ENCODE data around the gene FMNL2.

FMNL2 gene

DNA sequence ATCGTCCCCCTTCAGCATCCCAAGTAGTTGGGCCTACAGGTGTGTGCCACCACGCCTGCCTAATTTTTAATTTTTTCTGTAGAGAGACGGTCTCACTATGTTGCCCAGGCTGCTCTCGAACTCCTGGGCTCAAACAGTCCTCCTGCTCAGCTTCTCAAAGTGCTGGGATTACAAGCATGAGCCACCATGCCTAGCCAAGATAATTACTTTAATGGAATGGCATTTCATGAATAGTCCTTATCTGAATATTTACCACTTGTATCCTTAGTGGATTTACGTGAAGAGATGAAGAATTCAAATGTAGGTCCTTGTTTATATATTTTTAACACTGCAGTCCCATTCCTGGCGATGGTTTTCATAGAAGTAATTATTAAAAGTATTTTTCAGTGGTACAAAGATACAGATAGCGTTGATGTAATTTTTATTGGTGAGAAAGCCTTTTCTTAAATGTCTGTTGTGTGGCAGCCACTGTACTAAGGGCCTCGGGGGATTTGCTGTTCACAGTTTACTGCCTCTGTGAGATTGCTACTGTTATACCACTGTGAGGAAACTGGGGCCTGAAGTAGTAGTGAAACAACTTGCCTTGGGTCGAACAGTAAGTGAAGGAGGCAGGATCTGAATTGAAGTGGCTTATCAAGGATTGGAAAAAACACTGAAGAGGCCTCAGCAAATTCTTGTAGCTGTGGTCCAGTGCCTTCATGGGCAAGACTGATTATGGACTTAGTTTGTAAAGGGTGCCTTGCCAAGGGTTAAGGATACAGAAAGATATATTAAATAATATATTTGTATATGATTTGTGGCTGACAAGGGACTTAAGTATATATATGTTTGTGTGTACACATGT, 231.1 kb downstream of the FMNL2 start:
- DNase-seq (ENCODE audit: low spot score) = no peak
- TF ChIP-seq CTCF (conservative IDR thresholded peaks at IDR 0.05; ENCODE audit: low read depth) = no peak
- CTCF ChIA-PET = interaction anchor here (0.6 kb wide), 1 partner anchor 144 kb away, joined by 3 read pairs; no protein-coding TSS in a partner anchor
- POLR2A ChIA-PET (ENCODE audit: low non-redundant PET) = no interaction called here
- H3K27ac ChIP-seq = no peak overlapping the region

DNA sequence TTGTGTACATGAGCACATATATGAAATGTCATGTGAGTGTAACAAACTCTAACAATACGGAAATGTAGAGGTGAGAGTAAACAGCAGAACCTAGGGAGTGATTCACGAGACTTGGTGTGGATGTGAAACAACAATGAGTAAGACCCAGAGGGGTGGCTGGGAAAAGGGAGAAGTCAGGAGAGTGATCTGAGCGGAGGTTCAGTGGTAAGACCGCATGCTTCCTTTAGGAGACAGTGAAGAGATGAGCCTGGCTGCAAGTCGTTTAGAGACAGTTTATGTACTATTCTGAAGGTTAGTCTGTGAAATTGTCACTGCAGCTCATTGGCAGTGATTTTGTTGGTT, 231.7 kb downstream of the FMNL2 start:
- no peak for DNase-seq (ENCODE audit: low spot score)
- no peak for TF ChIP-seq CTCF (conservative IDR thresholded peaks at IDR 0.05; ENCODE audit: low read depth)
- POLR2A ChIA-PET (ENCODE audit: low non-redundant PET) = no interaction called here
- CTCF ChIA-PET = interaction anchor here (0.6 kb wide), 1 partner anchor 144 kb away, joined by 3 read pairs; no protein-coding TSS in a partner anchor
- no peak overlapping the region for H3K27ac ChIP-seq

DNA sequence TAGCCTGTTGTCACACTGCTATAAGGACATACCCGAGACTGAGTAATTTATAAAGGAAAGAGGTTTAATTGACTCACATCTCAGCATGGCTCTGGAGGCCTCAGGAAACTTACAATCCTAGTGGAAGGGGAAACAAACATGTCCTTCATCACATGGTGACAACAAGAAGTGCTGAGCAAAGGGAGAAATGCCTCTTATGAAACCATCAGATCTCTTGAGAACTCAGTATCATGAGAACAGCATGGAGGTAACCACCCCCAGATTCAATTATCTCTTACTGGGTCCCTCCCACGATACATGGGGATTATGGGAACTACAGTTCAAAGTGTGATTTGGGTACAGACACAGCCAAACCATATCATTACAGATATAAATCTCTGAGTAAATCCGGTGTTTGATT, 233.6 kb downstream of the FMNL2 start:
- CTCF ChIA-PET = interaction anchor here (0.6 kb wide), 2 partner anchors 214 to 393 kb away, joined by 3 to 5 read pairs; no protein-coding TSS in a partner anchor
- POLR2A ChIA-PET (ENCODE audit: low non-redundant PET) = no interaction called here
- DNase-seq (ENCODE audit: low spot score) = no peak
- no peak for TF ChIP-seq CTCF (conservative IDR thresholded peaks at IDR 0.05; ENCODE audit: low read depth)
- no peak overlapping the region for H3K27ac ChIP-seq

DNA sequence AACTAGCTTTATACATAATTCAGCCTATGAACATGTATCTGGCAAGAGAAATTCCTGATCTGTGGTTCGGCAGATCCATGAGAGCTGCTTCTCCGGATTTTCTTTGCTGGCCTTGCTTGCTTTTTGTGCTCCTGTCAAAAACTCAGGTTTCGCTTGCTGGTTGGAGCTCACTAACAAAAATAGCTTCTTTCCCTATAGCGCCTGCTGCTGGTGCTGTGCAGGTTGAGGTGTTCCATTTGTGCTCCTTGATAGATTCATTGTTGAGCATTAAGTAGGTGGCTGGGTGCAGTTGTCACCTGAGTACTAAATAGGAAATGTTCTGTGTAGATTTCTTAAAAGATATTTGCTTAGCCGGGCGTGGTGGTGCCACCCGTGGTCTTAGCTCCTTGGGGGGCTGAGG, 234.2 kb downstream of the FMNL2 start:
- TF ChIP-seq CTCF (conservative IDR thresholded peaks at IDR 0.05; ENCODE audit: low read depth) = no peak
- no peak for DNase-seq (ENCODE audit: low spot score)
- no peak overlapping the region for H3K27ac ChIP-seq
- ChIA-PET CTCF (interaction anchor here (0.6 kb wide), 2 partner anchors 18 to 393 kb away, joined by 3 to 5 read pairs; no protein-coding TSS in a partner anchor), POLR2A (ENCODE audit: low non-redundant PET) (no interaction called here)

DNA sequence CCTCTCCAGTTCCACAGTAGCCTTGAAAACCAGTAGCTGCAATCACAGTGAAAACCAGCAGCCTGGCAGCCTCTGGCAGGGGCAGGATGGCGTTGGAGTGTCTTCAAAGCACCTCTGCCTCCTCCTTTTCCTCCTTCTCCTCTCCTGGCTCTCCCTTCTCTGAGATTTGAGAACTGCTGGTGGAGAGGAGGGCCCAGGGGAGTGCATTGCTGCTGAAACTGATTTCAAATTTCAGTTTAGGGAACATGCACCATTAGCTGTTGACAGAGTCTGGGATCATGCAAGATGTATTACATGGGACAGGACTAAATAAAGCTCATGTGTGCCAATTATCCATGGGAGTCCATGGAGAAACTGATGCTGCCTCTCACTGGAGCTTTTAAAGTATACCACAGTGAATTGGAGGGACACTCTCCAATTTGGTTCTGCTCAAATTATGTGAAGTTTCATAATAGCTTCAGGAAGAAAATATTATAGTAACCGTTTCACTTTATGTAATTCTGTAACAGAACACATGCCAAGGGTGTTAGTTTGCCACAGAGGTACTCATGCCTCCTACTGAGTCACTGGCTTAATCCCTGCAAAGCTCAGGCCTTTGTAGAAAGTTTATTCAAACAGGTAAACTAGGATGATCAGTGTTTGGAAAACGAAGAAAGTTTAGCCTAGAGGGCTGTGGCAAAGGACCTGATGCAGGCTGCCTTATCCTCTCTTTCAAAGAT, 236.2 kb downstream of the FMNL2 start:
- peak overlapping the region; percentile 71 for H3K27ac ChIP-seq
- ChIA-PET CTCF (no interaction called here), POLR2A (ENCODE audit: low non-redundant PET) (no interaction called here)
- TF ChIP-seq CTCF (conservative IDR thresholded peaks at IDR 0.05; ENCODE audit: low read depth) = no peak
- DNase-seq (ENCODE audit: low spot score) = peak; percentile 58

DNA sequence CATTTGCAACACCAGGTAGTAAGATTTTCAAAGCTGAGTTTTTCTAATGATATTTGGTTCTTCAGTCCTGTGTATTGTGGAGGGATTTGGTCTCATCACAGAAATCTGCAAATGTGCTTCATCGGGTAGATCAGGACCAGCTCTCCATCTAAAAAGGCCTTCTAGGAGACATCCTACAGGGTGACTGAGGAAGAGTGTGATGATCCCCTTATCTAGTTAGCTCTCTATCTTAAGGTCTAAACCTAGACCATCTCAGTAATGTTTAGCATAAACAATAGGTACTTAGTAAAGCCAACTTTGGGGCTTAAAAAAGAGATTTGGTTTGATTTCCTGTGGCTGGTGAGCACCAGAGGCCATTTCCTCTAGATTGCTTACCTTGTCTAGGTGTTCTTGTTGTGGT, 237.1 kb downstream of the FMNL2 start:
- DNase-seq (ENCODE audit: low spot score) = no peak
- H3K27ac ChIP-seq = no peak overlapping the region
- ChIA-PET CTCF (interaction anchor here (0.6 kb wide), 1 partner anchor 738 kb away, joined by 3 read pairs; no protein-coding TSS in a partner anchor), POLR2A (ENCODE audit: low non-redundant PET) (no interaction called here)
- no peak for TF ChIP-seq CTCF (conservative IDR thresholded peaks at IDR 0.05; ENCODE audit: low read depth)
